ENCODE results near the gene PPP2R5A. TPM values are rescaled to one million over a fixed set of nuclear protein-coding genes. Genes with fewer than 3 reads are reported as not detected.
"Not testable (repeated sequence)": the region's sequence is repeated elsewhere in the genome, so short reads cannot be mapped to it uniquely, and the experiment has no call there.

The PPP2R5A gene
- total RNA-seq, 1 experiment from 2014 or later: 90.2 TPM

- DNase-seq (ENCODE audit: low spot score): no peak
- in situ Hi-C loops (cut with HindIII; ENCODE audit: low sequenced_read_pairs): no loop called here
These were observed 23.8 kb upstream of the PPP2R5A start for GRCh38 chr1:212261361-212261929.

GRCh38 chr1:212267017-212267416 is 18.2 kb upstream of the PPP2R5A start:
- DNase-seq (ENCODE audit: low spot score): no peak
- in situ Hi-C loops (cut with HindIII; ENCODE audit: low sequenced_read_pairs): no loop called here

- in situ Hi-C loops (cut with HindIII; ENCODE audit: low sequenced_read_pairs): no loop called here
- no peak for DNase-seq (ENCODE audit: low spot score)
These were observed 17.8 kb upstream of the PPP2R5A start for GRCh38 chr1:212267460-212267859.

GRCh38 chr1:212269306-212269705 is 15.9 kb upstream of the PPP2R5A start:
- no peak for DNase-seq (ENCODE audit: low spot score)
- in situ Hi-C loops (cut with HindIII; ENCODE audit: low sequenced_read_pairs): no loop called here

GRCh38 chr1:212270564-212270963 is 14.6 kb upstream of the PPP2R5A start:
- in situ Hi-C loops (cut with HindIII; ENCODE audit: low sequenced_read_pairs): no loop called here
- no peak for DNase-seq (ENCODE audit: low spot score)

- in situ Hi-C loops (cut with HindIII; ENCODE audit: low sequenced_read_pairs): no loop called here
- no peak for DNase-seq (ENCODE audit: low spot score)
These were observed 14.0 kb upstream of the PPP2R5A start for GRCh38 chr1:212271234-212271633.

- DNase-seq (ENCODE audit: low spot score): no peak
- in situ Hi-C loops (cut with HindIII; ENCODE audit: low sequenced_read_pairs): no loop called here
These were observed 13.3 kb upstream of the PPP2R5A start for GRCh38 chr1:212271823-212272485.

- DNase-seq (ENCODE audit: low spot score): no peak
- in situ Hi-C loops (cut with HindIII; ENCODE audit: low sequenced_read_pairs): no loop called here
These were observed 3.6 kb upstream of the PPP2R5A start for GRCh38 chr1:212281590-212281989.

- in situ Hi-C loops (cut with HindIII; ENCODE audit: low sequenced_read_pairs): no loop called here
These were observed 1.5 kb upstream of the PPP2R5A start for GRCh38 chr1:212283741-212284140.

GRCh38 chr1:212284332-212284743 is 872 bp upstream of the PPP2R5A start:
- no peak for DNase-seq (ENCODE audit: low spot score)
- in situ Hi-C loops (cut with HindIII; ENCODE audit: low sequenced_read_pairs): no loop called here

More at GRCh38 chr1:212283741-212284140, 1.5 kb upstream of the PPP2R5A start:
- DNase-seq (ENCODE audit: low spot score): no peak

- in situ Hi-C loops (cut with HindIII; ENCODE audit: low sequenced_read_pairs): no loop called here
- peak; percentile 65 for DNase-seq (ENCODE audit: low spot score)
These were observed 710 bp downstream of the PPP2R5A start for GRCh38 chr1:212285685-212286555.

- in situ Hi-C loops (cut with HindIII; ENCODE audit: low sequenced_read_pairs): no loop called here
- peak; percentile 61 for DNase-seq (ENCODE audit: low spot score)
These were observed 1.4 kb downstream of the PPP2R5A start for GRCh38 chr1:212286556-212287131.

GRCh38 chr1:212287261-212287895 is 2.2 kb downstream of the PPP2R5A start:
- in situ Hi-C loops (cut with HindIII; ENCODE audit: low sequenced_read_pairs): no loop called here
- DNase-seq (ENCODE audit: low spot score): peak; percentile 14

- in situ Hi-C loops (cut with HindIII; ENCODE audit: low sequenced_read_pairs); DNase-seq (ENCODE audit: low spot score): not testable (repeated sequence)
These were observed 2.8 kb downstream of the PPP2R5A start for GRCh38 chr1:212287995-212288394.

- DNase-seq (ENCODE audit: low spot score): no peak
- in situ Hi-C loops (cut with HindIII; ENCODE audit: low sequenced_read_pairs): no loop called here
These were observed 3.4 kb downstream of the PPP2R5A start for GRCh38 chr1:212288615-212289014.

- DNase-seq (ENCODE audit: low spot score): no peak
- in situ Hi-C loops (cut with HindIII; ENCODE audit: low sequenced_read_pairs): no loop called here
These were observed 4.3 kb downstream of the PPP2R5A start for GRCh38 chr1:212289262-212290077.

GRCh38 chr1:212290608-212291007 is 5.4 kb downstream of the PPP2R5A start:
- no peak for DNase-seq (ENCODE audit: low spot score)
- in situ Hi-C loops (cut with HindIII; ENCODE audit: low sequenced_read_pairs): no loop called here

GRCh38 chr1:212291505-212292134 is 6.4 kb downstream of the PPP2R5A start:
- peak; percentile 37 for DNase-seq (ENCODE audit: low spot score)
- in situ Hi-C loops (cut with HindIII; ENCODE audit: low sequenced_read_pairs): no loop called here

Data from G401 (cell line).